Cardiac septum (tissue), 1 donor: ENCODE data around the gene VEZF1. TPM values are rescaled to one million over a fixed set of nuclear protein-coding genes. Genes with fewer than 3 reads are reported as not detected.

ENCODE experiments used
- DNase-seq: peaks from one replicate; pipeline ENCODE4 v3.0.0-alpha.2; 2020; ENCODE audit warnings: low spot score
- intact Hi-C: fragments of 100-400 bp; cut with DNase I; formaldehyde crosslinking; loops from one replicate; pipeline ENCODE4 v1.14.0; 2022
- total RNA-seq: library from RNA; stranded (reverse); fragmentation: NEBNext Ultra II Directional; extraction: Animal tissue kit (Norgen Biotek cat#: 25700); gene quantifications from one replicate; pipeline ENCODE4 v1.2.1, GENCODE V29; 2021
- donor health status: DM: no; HTN: no; CAD: no.

Gene VEZF1
- total RNA-seq, 1 donor from 2014 or later: 55.3 TPM

DNA sequence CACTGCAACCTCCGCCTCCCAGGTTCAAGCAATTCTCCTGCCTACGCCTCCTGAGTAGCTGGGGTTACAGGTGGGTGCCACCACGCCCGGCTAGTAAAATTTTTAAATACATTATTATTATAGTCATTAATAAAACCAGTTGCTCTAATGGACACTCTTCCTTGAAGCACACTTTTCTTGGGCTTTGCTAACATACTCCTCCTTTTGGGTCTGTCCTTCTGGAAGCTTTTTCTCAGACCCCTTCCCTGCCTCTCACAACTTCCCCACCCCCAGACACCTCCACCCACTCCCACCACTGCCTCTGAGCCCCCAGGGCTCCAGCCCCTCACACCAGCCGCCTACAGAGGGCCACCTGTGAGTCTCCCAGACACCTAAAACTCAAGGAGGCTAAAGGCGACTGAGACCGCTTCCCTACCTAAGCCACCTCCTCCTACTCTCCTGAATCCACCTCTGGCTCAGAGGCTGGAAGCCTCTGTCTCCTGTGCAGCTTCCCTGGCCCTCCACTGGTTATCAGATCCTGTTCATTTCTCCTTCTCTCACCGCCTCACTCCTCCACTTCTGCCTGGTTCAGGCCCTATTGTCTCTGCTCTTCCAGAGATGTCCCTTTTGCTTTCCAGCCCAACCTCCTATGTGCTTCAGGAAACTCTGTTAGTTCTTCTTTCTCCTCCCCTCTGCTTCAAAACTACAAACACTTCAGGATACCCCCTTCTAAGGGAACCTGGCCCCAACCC, 30.8 kb downstream of the VEZF1 start:
- no peak for DNase-seq
- intact Hi-C loops: no loop called here

DNA sequence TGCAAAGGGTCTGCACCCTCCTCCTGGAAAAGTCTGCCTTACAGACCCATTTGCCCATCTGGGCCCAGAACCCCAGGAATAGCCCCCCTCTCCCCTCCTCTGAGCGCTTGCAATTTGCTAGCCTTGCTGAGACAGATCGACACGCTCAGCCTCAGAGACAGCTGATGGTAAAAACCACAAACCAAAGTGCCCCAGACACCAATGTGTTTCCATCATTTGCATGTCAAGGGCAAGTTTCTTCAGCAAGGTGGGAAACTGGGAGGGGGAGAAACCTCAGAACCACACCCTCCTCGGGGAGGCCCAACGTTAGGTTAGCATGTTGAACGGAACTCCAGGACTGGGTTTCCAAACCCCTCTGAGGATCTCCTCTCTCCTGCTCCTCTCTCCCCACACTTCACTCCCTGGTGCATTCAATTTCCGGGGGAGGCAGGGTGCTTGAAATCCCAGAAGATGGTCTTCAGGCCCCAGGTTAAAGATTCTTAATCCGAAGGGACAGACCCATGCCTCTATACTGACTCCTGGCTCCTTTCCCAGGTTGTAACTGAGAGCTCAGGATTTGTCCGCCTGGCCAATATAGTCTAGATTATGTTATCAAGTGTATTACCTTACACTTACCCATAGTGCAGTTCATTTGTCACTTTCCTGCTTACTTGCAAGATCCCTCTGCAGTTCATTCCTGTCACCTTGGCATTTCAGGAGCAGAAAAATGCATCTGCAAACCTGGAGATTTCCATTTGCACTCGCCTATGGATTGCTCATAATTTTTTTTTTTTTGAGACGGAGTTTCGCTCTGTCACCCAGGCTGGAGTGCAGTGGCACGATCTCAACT, 31.5 kb downstream of the VEZF1 start:
- intact Hi-C loops: no loop called here

GRCh38 chr17:57955183-57955931, 32.7 kb downstream of the VEZF1 start, which contains the start of gene CUEDC1:
CUEDC1 (minus strand) TSS chr17:57955412; CDS start chr17:57885564, 69,848 bp downstream.
- peak; percentile 92 for DNase-seq
- intact Hi-C loops: loop anchor here (2.0 kb wide), 1 partner anchor 33 kb away; the partner anchor contains the start of gene VEZF1

More for the DNA sequence above, 31.5 kb downstream of the VEZF1 start:
- DNase-seq: no peak

GRCh38 chr17:57954397-57955182, 33.5 kb downstream of the VEZF1 start:
- intact Hi-C loops: loop anchor here (1.0 to 2.0 kb wide), 2 partner anchors 34 to 61 kb away; partner anchors contain the start of gene VEZF1
- peak; percentile 89 for DNase-seq

- intact Hi-C loops: loop anchor here (1.0 to 2.0 kb wide), 2 partner anchors 35 to 61 kb away; partner anchors contain the start of gene VEZF1
- no peak for DNase-seq
Measured at GRCh38 chr17:57953705-57954396, 34.2 kb downstream of the VEZF1 start.

DNA sequence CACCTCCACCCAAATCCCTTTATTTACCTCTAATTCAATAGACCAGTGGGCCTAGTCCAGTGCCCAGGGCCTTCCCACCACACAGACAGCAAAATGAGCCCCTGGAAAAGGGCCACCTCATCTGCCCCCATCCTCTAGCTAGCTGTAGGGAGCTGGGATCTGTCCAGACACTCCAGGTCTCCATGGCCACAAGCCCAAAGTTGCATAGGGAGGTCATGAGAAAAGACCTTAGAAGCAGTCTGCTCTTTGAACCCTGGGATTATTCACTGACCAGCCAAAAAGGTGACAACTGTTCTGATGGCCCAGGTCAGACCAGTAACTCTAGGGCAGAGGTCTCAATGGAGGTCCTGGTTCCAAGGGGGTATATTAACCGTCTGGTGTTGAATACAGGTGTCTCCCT, 34.8 kb downstream of the VEZF1 start:
- intact Hi-C loops: no loop called here
- DNase-seq: no peak

DNA sequence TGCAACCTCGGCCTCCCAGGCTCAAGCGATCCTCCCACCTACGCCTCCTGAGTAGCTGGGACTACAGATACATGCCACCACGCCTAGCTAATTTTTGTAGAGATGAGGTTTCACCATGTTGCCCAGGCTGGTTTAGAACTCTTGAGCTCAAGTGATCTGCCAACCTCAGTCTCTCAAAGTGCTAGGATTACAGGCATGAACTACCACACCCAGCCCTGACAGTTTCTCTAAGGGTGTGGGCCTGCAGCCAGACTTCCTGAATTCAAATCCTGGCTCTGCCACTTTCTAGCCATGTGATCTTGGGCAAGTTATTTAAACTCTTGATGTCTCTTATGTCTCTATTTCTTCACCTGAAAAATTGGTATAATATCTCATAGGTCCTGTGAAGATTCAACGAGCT, 38.4 kb downstream of the VEZF1 start:
- intact Hi-C loops: no loop called here
- no peak for DNase-seq

- no peak for DNase-seq
- intact Hi-C loops: no loop called here
Measured at GRCh38 chr17:57948555-57949420, 39.3 kb downstream of the VEZF1 start.

DNA sequence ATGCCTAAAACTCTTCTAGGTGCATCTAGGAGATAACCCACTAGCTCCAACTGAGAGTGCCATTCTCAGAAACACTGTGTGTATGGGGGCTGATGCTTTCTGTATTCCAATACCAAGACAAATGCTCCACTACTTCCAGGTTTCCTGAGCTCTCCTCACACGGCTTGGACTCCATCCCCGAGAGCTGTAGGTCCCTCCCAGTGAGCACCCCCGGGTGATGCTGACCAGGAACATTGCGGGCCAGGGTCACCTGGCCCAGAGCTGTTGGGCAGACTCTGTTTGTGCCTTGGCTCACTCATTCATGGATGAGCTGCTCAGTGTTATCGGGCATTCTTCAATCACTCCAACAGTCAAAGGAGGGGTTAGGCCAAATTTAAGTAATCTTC, 39.9 kb downstream of the VEZF1 start:
- DNase-seq: no peak
- intact Hi-C loops: no loop called here

DNA sequence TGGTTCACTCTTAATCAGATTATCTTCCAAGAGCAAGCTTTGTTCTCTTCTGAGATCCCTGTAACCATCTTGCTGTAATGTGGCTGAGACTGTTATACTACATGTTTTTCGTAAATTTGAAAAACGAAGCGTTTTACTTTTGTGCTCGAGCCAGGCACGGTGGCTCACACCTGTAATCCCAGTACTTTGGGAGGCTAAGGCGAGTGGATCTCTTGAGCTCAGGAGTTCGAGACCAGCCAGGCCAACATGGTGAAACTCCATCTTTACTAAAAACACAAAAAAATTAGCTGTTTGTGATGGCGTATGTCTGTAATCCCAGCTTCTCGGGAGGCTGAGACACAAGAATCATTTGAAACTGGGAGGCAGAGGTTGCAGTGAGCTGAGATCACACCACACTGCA, 40.7 kb downstream of the VEZF1 start:
- no peak for DNase-seq
- intact Hi-C loops: no loop called here

DNA sequence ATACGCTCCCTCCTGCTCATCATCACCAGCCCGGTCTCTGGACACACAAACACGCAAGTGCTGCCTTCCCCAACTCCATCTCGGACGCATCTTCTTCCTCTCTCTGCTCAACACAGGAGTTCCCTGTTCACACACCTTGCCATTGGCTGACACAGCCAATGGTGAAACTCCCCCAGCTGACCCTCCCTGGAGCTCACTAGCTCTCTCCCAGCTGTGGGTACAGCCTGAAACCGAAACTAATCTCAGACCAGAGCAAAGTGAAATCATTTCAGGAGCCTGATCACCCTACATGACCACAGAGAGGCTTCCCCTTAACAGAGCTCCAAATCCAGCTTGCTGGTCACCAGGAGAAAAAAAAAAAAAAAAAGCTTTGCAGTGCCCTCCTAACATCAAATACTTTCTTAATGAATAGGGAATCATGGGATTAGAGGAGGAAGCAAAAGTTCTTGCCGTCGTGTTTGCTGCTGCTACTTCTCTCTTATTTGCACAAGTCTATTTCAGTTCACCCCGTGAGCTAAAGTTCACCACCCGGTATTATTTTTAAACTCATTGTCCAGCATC, 41.2 kb downstream of the VEZF1 start:
- intact Hi-C loops: no loop called here
- DNase-seq: peak; percentile 86

- DNase-seq: no peak
- intact Hi-C loops: no loop called here
Measured at GRCh38 chr17:57945996-57946797, 41.9 kb downstream of the VEZF1 start.

DNA sequence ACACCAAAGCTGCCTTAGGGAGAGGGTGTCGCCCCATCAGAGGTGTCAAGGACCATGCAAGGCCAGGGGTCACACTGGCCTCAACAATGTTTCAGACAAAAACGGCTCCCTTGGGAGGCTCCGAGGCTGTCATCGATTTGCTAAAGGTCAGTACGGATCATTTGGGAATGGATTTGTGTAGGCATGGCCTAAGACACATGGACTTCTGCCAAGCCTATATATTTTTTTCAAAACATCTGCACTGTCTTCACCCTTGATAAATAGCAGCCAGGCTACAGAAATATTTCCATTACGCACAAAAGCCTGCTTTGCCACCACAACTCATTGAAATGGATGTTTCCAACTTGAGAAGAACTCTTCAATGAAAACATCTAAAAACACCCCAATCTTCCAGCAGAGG, 43.1 kb downstream of the VEZF1 start:
- DNase-seq: no peak

GRCh38 chr17:57943645-57944044, 44.4 kb downstream of the VEZF1 start:
- intact Hi-C loops: no loop called here
- DNase-seq: no peak

More for the DNA sequence above, 43.1 kb downstream of the VEZF1 start:
- intact Hi-C loops: no loop called here

DNA sequence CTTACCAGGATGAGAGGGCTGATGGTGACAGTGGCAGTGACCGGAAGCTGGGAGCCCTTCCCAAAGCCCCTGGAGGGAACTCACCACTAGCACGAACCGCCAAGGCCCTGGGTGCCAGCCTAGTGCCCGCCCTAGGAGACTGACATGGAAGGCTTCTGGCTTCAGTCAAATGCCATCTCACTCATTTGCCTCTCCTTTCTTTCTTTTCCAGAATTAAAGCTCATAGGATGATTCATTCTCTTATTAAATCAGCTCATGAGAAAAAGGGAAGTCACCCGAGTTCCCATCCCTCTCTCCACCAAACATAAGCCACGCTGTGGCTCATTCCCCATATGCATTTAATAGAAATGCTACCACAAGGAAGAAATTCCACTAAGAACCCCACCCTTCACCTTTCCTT, 44.9 kb downstream of the VEZF1 start:
- intact Hi-C loops: no loop called here
- DNase-seq: no peak
